Panc1 (cell line): ENCODE measurements around the gene LIPT2.

Experiments used
- POLR2AphosphoS5 ChIP-seq: IDR thresholded peaks from 2 replicates; pipeline ENCODE4 v1.6.1; 2012; ENCODE audit warnings: mild to moderate bottlenecking, low read depth, low read length, moderate library complexity
- SIN3A ChIP-seq: IDR thresholded peaks from 2 replicates; pipeline ENCODE4 v1.6.1; 2012; ENCODE audit warnings: low read depth, mild to moderate bottlenecking, low read length, moderate library complexity, borderline replicate concordance; ENCODE audit not compliant: insufficient read depth
- TF ChIP-seq, protein P1 (sequence below): fragments of 450-650 bp; IDR thresholded peaks from 2 replicates; pipeline ENCODE4 v1.5.1; 2017; ENCODE audit warnings: mild to moderate bottlenecking

DNA sequence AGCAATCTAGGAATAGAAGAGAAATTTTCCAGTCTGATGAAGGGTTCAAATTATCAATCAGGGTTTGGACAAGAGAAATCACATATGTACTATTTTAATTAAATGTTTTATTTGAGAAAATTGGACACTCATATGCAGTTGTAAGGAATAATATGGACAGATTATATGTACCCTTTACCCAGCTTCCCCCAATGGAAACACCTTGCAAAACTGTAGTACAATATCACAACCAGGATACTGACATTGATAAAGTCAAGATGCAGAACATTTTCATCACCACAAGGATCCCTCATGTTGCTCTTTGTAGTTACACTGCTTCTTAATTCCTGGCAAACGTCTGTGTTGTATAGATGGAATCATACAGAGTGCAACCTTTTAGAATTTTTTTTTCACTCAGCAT is 1.4 kb upstream of the LIPT2 start:
- TF ChIP-seq, protein P1, sequence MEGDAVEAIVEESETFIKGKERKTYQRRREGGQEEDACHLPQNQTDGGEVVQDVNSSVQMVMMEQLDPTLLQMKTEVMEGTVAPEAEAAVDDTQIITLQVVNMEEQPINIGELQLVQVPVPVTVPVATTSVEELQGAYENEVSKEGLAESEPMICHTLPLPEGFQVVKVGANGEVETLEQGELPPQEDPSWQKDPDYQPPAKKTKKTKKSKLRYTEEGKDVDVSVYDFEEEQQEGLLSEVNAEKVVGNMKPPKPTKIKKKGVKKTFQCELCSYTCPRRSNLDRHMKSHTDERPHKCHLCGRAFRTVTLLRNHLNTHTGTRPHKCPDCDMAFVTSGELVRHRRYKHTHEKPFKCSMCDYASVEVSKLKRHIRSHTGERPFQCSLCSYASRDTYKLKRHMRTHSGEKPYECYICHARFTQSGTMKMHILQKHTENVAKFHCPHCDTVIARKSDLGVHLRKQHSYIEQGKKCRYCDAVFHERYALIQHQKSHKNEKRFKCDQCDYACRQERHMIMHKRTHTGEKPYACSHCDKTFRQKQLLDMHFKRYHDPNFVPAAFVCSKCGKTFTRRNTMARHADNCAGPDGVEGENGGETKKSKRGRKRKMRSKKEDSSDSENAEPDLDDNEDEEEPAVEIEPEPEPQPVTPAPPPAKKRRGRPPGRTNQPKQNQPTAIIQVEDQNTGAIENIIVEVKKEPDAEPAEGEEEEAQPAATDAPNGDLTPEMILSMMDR = no peak
- no peak for TF ChIP-seq POLR2AphosphoS5
- no peak for TF ChIP-seq SIN3A
